Muscle layer of colon (tissue), 2 donors: ENCODE data around the gene LRRC55.

ENCODE experiments used
- H3K27ac ChIP-seq: one replicate; pipeline ENCODE4 v1.7.0; 2013; ENCODE audit warnings: low read depth, mild to moderate bottlenecking, low read length, moderate library complexity
- H3K27me3 ChIP-seq, 2 donors: one replicate each; pipeline ENCODE4 v1.7.0; 2013; ENCODE audit warnings: low read length in 2 of 2, mild to moderate bottlenecking in 2 of 2; ENCODE audit not compliant: insufficient read depth in 2 of 2, control insufficient read depth in 1 of 2
- H3K36me3 ChIP-seq: one replicate; pipeline ENCODE4 v1.7.0; 2013; ENCODE audit warnings: mild to moderate bottlenecking, low read length; ENCODE audit not compliant: insufficient read depth
- H3K4me1 ChIP-seq: one replicate; pipeline ENCODE4 v1.7.0; 2013; ENCODE audit warnings: mild to moderate bottlenecking, low read length; ENCODE audit not compliant: insufficient read depth
- H3K4me3 ChIP-seq, 2 donors: one replicate each; pipeline ENCODE4 v1.7.0; 2013; ENCODE audit warnings: low read length in 2 of 2, low read depth in 1 of 2, mild to moderate bottlenecking in 1 of 2, moderate library complexity in 1 of 2
- H3K9ac ChIP-seq: one replicate; pipeline ENCODE4 v1.7.0; 2013; ENCODE audit warnings: low read length
- H3K9me3 ChIP-seq: one replicate; pipeline ENCODE4 v1.7.0; 2013; ENCODE audit warnings: mild to moderate bottlenecking, low read length
- donor health status: abdominal sarcoma.
- donor health status: Adenocarcinoma of cecum.

The LRRC55 gene

DNA sequence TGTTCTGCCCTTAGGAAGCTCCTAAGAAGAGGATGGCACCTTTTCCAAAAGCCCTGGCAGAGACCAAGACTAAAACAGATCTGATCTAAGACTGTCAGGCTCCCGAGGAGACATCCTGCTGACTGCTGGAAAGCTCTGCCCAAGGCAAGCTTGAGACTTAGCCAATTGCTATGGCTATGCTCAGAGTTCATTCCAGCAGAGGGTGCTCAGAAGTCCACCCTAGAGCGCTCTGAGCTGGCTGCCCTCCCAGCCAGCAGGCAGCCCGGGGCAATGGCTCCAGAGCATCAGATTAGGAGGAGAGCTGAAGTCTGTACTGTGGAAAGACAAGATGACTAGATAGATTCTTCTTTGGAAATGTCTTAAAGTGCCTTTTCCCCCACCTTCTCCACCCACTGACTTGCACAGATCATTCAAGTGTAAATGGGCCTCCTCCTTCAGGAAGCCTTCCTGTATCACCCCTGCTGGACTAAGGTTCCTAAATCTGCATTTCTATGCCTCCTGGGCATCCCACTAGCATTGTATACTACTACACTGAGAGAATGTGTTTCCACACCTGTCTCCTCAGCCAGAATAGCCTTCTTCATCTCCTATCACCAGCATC is 23.4 kb downstream of the LRRC55 start:
- Histone ChIP-seq H3K4me3 (no peak overlapping the region), H3K27me3 (no peaks in the 10 kb centered on the region), H3K36me3 (no peaks in the 10 kb centered on the region), H3K27ac (no peak overlapping the region), H3K9me3 (no peaks in the 10 kb centered on the region), H3K9ac (no peak overlapping the region), H3K4me1 (peaks cover 23% of the 10 kb centered on the region)

GRCh38 chr11:57207168-57207567 is 25.4 kb downstream of the LRRC55 start:
- Histone ChIP-seq H3K9me3 (no peaks in the 10 kb centered on the region), H3K27me3 (no peaks in the 10 kb centered on the region), H3K4me1 (peaks cover 12% of the 10 kb centered on the region), H3K9ac (no peak overlapping the region), H3K4me3 (no peak overlapping the region), H3K27ac (no peak overlapping the region), H3K36me3 (no peaks in the 10 kb centered on the region)

DNA sequence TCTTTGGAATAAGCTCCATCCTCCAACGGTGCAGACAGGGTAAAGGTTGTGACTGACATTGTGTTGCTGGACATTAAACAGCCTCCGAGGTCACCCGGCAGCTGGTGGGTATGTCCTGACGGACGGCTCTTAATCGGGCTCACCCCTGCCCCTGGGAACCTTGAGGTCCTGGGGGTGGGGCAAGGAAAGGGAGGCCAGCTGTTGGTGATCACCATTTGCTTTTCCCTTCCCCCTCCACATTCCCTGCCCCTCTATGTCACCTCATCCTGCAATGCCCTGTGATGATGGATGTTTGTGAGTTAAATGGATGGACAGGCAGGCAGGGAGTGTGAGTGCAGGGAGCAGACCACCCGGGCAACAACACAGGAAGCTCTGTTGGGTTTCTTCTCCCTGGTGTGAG is 29.0 kb downstream of the LRRC55 start:
- Histone ChIP-seq H3K36me3 (no peaks in the 10 kb centered on the region), H3K9ac (no peak overlapping the region), H3K27ac (no peak overlapping the region), H3K4me1 (peaks cover 7% of the 10 kb centered on the region), H3K9me3 (no peaks in the 10 kb centered on the region), H3K27me3 (no peaks in the 10 kb centered on the region), H3K4me3 (no peak overlapping the region)

GRCh38 chr11:57213342-57214097 is 31.8 kb downstream of the LRRC55 start:
- H3K36me3 ChIP-seq = no peaks in the 10 kb centered on the region
- H3K27ac ChIP-seq = no peak overlapping the region
- H3K27me3 ChIP-seq = no peaks in the 10 kb centered on the region
- H3K4me3 ChIP-seq = no peak overlapping the region
- no peaks in the 10 kb centered on the region for H3K9me3 ChIP-seq
- peaks cover 7% of the 10 kb centered on the region for H3K4me1 ChIP-seq
- H3K9ac ChIP-seq = no peak overlapping the region

GRCh38 chr11:57214098-57214417 is 32.3 kb downstream of the LRRC55 start:
- H3K27me3 ChIP-seq = no peaks in the 10 kb centered on the region
- H3K4me1 ChIP-seq = peaks cover 7% of the 10 kb centered on the region
- no peaks in the 10 kb centered on the region for H3K36me3 ChIP-seq
- no peak overlapping the region for H3K9ac ChIP-seq
- no peak overlapping the region for H3K27ac ChIP-seq
- H3K4me3 ChIP-seq = no peak overlapping the region
- H3K9me3 ChIP-seq = no peaks in the 10 kb centered on the region

GRCh38 chr11:57214494-57214893 is 32.7 kb downstream of the LRRC55 start:
- peaks cover 7% of the 10 kb centered on the region for H3K4me1 ChIP-seq
- no peak overlapping the region for H3K9ac ChIP-seq
- H3K9me3 ChIP-seq = no peaks in the 10 kb centered on the region
- H3K27ac ChIP-seq = no peak overlapping the region
- no peak overlapping the region for H3K4me3 ChIP-seq
- no peaks in the 10 kb centered on the region for H3K36me3 ChIP-seq
- H3K27me3 ChIP-seq = no peaks in the 10 kb centered on the region

DNA sequence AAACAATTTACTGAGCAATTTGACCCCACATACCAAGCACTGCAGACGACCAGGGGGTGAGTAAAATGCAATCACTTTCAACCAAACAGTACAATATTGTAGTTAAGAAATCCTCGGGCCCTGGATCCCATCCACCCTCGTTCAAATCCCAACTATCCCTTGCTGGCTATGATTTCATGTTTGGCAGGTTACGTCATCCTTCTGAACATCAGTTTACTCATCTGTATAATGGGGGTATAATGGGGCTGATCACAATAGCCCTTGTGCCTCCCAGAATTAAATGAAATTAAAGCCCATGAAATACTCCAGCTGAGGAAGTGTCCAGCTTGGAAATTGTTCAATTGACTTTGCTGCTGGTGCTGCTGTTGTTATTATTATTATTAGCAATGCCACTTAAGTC is 34.7 kb downstream of the LRRC55 start:
- no peaks in the 10 kb centered on the region for H3K36me3 ChIP-seq
- peaks cover 7% of the 10 kb centered on the region for H3K4me1 ChIP-seq
- H3K27ac ChIP-seq = no peak overlapping the region
- H3K4me3 ChIP-seq = no peak overlapping the region
- H3K27me3 ChIP-seq = no peaks in the 10 kb centered on the region
- H3K9ac ChIP-seq = no peak overlapping the region
- no peaks in the 10 kb centered on the region for H3K9me3 ChIP-seq

- no peak overlapping the region for H3K4me3 ChIP-seq
- no peak overlapping the region for H3K9ac ChIP-seq
- H3K27me3 ChIP-seq = no peaks in the 10 kb centered on the region
- H3K4me1 ChIP-seq = peaks cover 7% of the 10 kb centered on the region
- H3K36me3 ChIP-seq = no peaks in the 10 kb centered on the region
- H3K9me3 ChIP-seq = no peaks in the 10 kb centered on the region
- H3K27ac ChIP-seq = no peak overlapping the region
Measured at GRCh38 chr11:57217053-57217452, 35.3 kb downstream of the LRRC55 start.

DNA sequence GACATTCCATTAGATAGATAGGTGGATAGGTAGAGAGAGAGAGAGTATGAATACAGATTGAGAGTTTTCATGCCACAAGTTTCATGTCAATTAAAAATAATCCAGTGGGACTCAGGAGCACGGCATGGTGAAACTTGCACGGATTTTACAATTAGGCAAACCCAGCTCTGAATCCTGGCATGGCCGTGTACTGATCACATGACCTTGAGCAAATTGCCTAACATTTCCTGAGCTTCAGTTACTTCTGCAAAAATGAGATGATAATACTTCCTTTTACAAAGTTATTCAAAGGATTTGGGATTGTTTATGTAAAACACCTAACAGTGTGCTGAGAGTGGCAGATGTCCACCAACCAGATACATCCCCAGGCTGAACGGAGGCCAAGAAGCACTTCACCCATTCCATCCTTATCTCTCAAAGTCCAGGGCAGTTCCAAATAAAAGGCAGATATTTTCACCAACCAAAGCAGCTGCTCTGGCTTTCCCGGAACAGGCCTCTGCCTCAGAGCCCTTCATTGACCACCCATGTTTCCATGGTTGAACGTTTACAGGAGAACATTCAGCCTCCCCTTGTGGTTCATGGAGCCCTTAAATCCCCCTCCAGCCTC is 37.4 kb downstream of the LRRC55 start:
- Histone ChIP-seq H3K9ac (no peak overlapping the region), H3K4me3 (no peak overlapping the region), H3K9me3 (no peaks in the 10 kb centered on the region), H3K27me3 (no peaks in the 10 kb centered on the region), H3K27ac (no peak overlapping the region), H3K4me1 (peaks cover 5% of the 10 kb centered on the region), H3K36me3 (no peaks in the 10 kb centered on the region)

- no peak overlapping the region for H3K9ac ChIP-seq
- H3K27ac ChIP-seq = no peak overlapping the region
- H3K4me3 ChIP-seq = no peak overlapping the region
- H3K4me1 ChIP-seq = no peaks in the 10 kb centered on the region
- H3K36me3 ChIP-seq = no peaks in the 10 kb centered on the region
- H3K9me3 ChIP-seq = no peaks in the 10 kb centered on the region
- H3K27me3 ChIP-seq = no peaks in the 10 kb centered on the region
Measured at GRCh38 chr11:57222239-57222638, 40.5 kb downstream of the LRRC55 start.

DNA sequence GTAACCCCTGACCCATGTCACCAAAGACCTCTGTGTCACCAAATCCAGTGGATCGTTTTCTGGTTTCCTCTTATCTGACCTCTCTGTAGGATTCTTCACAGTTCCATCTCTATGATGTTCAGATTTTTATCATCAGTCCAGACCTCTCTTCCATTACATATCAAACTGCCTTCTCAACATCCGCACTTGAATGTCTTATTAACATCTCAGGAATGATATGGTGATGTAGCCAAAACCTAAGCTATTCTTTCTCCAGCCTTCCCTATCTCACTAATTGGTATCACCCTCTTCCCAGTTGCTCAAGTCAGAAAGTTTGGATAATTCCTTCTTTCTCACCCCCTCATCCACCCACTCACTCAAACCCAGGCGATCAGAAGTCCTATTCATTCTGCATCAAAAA is 41.8 kb downstream of the LRRC55 start:
- Histone ChIP-seq H3K36me3 (no peaks in the 10 kb centered on the region), H3K9me3 (no peaks in the 10 kb centered on the region), H3K4me3 (no peak overlapping the region), H3K27me3 (no peaks in the 10 kb centered on the region), H3K9ac (no peak overlapping the region), H3K4me1 (no peaks in the 10 kb centered on the region), H3K27ac (no peak overlapping the region)

- no peaks in the 10 kb centered on the region for H3K9me3 ChIP-seq
- no peak overlapping the region for H3K27ac ChIP-seq
- H3K4me1 ChIP-seq = no peaks in the 10 kb centered on the region
- no peak overlapping the region for H3K4me3 ChIP-seq
- H3K27me3 ChIP-seq = no peaks in the 10 kb centered on the region
- no peaks in the 10 kb centered on the region for H3K36me3 ChIP-seq
- no peak overlapping the region for H3K9ac ChIP-seq
Measured at GRCh38 chr11:57224128-57224527, 42.4 kb downstream of the LRRC55 start.
